CD4-positive, alpha-beta T cell treated with Interleukin-4 for 4 hours (primary cell): ENCODE measurements around the gene CACNG6.

ENCODE experiments used
- DNase-seq: peaks from one replicate; pipeline ENCODE4 v3.0.0-alpha.2; 2020

Gene CACNG6

DNA sequence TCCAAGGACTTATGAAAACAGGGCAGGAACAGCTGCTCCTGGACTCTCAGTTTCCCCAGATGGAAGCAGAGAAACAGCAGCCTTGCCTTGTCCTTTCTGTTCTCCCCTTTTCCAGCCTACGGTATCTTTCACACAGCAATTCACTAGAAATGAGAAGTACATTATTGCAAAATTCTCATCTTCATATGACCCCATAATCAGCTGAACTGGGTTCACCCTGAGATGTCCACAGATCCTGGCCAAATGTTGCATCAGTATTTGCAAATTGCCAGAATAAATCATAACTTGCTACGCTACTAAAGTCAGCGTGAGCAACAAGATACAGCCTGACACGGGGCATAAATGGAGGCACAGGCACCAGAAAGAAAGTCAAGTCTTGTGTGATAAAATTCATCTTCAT, 56.2 kb downstream of the CACNG6 start:
- no peak for DNase-seq
